Ascending aorta (tissue), 2 donors: Measurements from ENCODE around the gene AOPEP. TPM values are rescaled to one million over a fixed set of nuclear protein-coding genes. Genes with fewer than 3 reads are reported as not detected.

ENCODE experiments used
- DNase-seq, 2 donors: peaks; one replicate each; pipeline ENCODE4 v3.0.0-alpha.2; 2019; ENCODE audit warnings: low spot score in 2 of 2
- H3K27ac ChIP-seq, 2 donors: fragments of 200-600 bp; sonication (generic); one replicate each; pipeline ENCODE4 v1.5.1; 2016 to 2017; ENCODE audit warnings: mild to moderate bottlenecking in 1 of 2
- H3K27me3 ChIP-seq: fragments of 200-600 bp; sonication (generic); one replicate; pipeline ENCODE4 v1.5.1; 2017
- H3K36me3 ChIP-seq, 2 donors: fragments of 200-600 bp; sonication (generic); one replicate each; pipeline ENCODE4 v1.5.1; 2016
- H3K4me1 ChIP-seq, 2 donors: fragments of 200-600 bp; sonication (generic); one replicate each; pipeline ENCODE4 v1.5.1; 2016 to 2017; ENCODE audit warnings: mild to moderate bottlenecking in 1 of 2
- H3K4me3 ChIP-seq, 2 donors: fragments of 200-600 bp; sonication (generic); one replicate each; pipeline ENCODE4 v1.5.1; 2016 to 2017; ENCODE audit warnings: mild to moderate bottlenecking in 1 of 2
- H3K9me3 ChIP-seq, 2 donors: fragments of 200-600 bp; sonication (generic); one replicate each; pipeline ENCODE4 v1.5.1; 2016
- CTCF ChIP-seq, 3 experiments: fragments of 200-600 bp in 2 of 3; fragments of 450-650 bp in 1 of 3; sonication (generic) in 2 of 3; IDR thresholded peaks; one replicate each; pipeline ENCODE4 v1.5.1; 2016 to 2019; ENCODE audit warnings: antibody characterized with exemption in 3 of 3, mild to moderate bottlenecking in 1 of 3, moderate library complexity in 1 of 3
- intact Hi-C: fragments of 100-400 bp; cut with DNase I; formaldehyde crosslinking; loops from one replicate; pipeline ENCODE4 v1.15.1; 2023
- total RNA-seq: library from RNA; depleted of rRNA; stranded (reverse); fragments of >200 nt; gene quantifications from one replicate; pipeline ENCODE4 v1.1.0, GENCODE V29; 2016

Gene AOPEP
- total RNA-seq, 1 donor from 2014 or later: 333 TPM

DNA sequence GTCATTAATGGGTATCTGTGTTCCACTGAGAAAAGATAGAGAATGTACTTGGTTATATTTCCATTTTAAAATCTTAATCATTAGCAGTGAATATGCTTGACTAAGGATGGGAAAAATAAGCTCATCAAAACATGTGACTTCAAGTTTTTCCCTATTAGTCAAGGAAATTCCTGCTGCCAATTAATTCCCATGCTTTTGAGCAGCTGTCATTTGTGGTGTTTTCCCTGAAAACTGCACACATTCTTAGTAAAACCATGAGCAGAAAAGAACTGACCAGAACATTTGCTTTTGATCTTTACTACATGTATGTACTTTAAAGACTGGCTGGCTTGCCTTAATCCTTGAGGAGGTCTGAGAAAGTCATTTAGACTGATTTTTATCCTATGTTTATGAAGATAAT is 75.2 kb downstream of the AOPEP start:
- no peak for TF ChIP-seq CTCF (IDR thresholded peaks at IDR 0.05)
- no peak for DNase-seq
- Histone ChIP-seq H3K27ac (peak overlapping the region; percentile 94 to 96), H3K27me3 (no peaks in the 10 kb centered on the region), H3K9me3 (no peaks in the 10 kb centered on the region), H3K4me3 (peak overlapping the region; percentile 12 to 53), H3K4me1 (peaks cover 22 to 67% of the 10 kb centered on the region in 2 donors), H3K36me3 (no peaks in the 10 kb centered on the region)
- intact Hi-C loops: loop anchor here (2.0 to 5.0 kb wide), 3 partner anchors 19 to 221 kb away; no protein-coding TSS in a partner anchor

DNA sequence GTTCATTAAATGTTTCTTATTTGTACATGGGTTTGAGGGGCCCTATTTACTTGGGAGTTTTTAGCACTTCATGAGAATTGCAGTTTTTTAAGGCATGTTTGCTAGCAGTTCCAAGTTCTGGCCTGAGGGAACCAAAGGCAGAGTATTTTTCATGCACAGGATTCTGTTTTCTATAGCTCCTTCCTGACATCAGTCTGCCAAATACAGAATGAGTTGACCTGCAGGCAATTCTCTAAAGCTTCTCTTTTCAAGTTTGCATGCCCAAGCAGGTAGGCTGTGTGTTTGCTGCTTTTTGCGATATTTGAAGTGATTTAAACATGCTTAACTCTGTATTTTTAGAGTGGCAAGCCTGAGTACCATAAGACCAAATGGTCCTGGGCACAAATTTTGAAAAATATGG is 75.8 kb downstream of the AOPEP start:
- intact Hi-C loops: loop anchor here (5.0 kb wide), 1 partner anchor 220 kb away; no protein-coding TSS in a partner anchor
- peak overlapping the region; percentile 12 to 53 for H3K4me3 ChIP-seq
- no peak for TF ChIP-seq CTCF (IDR thresholded peaks at IDR 0.05)
- peak overlapping the region; percentile 94 to 96 for H3K27ac ChIP-seq
- H3K36me3 ChIP-seq: no peaks in the 10 kb centered on the region
- H3K27me3 ChIP-seq: no peaks in the 10 kb centered on the region
- no peak for DNase-seq
- H3K9me3 ChIP-seq: no peaks in the 10 kb centered on the region
- peaks cover 24 to 70% of the 10 kb centered on the region in 2 donors for H3K4me1 ChIP-seq

GRCh38 chr9:94802793-94803192 is 76.3 kb downstream of the AOPEP start:
- intact Hi-C loops: loop anchor here (5.0 kb wide), 1 partner anchor 220 kb away; no protein-coding TSS in a partner anchor
- Histone ChIP-seq H3K9me3 (no peaks in the 10 kb centered on the region), H3K4me1 (peaks cover 28 to 75% of the 10 kb centered on the region in 2 donors), H3K27ac (peak overlapping the region; percentile 94 to 96), H3K4me3 (peak overlapping the region in 1 of 2 donors; percentile 53), H3K36me3 (no peaks in the 10 kb centered on the region), H3K27me3 (no peaks in the 10 kb centered on the region)
- no peak for TF ChIP-seq CTCF (IDR thresholded peaks at IDR 0.05)
- DNase-seq: no peak

GRCh38 chr9:94804316-94804715 is 77.8 kb downstream of the AOPEP start:
- intact Hi-C loops: loop anchor here (5.0 kb wide), 1 partner anchor 218 kb away; no protein-coding TSS in a partner anchor
- H3K4me1 ChIP-seq: peaks cover 35 to 78% of the 10 kb centered on the region in 2 donors
- H3K27ac ChIP-seq: peak overlapping the region; percentile 94 to 96
- H3K9me3 ChIP-seq: no peaks in the 10 kb centered on the region
- H3K36me3 ChIP-seq: peaks cover 0 to 2% of the 10 kb centered on the region in 2 donors
- no peak for DNase-seq
- H3K4me3 ChIP-seq: peak overlapping the region in 1 of 2 donors; percentile 33
- H3K27me3 ChIP-seq: no peaks in the 10 kb centered on the region
- TF ChIP-seq CTCF (IDR thresholded peaks at IDR 0.05): no peak

- intact Hi-C loops: loop anchor here (5.0 kb wide), 2 partner anchors 97 to 197 kb away; no protein-coding TSS in a partner anchor
These were observed 78.6 kb downstream of the AOPEP start for GRCh38 chr9:94805051-94805489.

More at GRCh38 chr9:94805051-94805489, 78.6 kb downstream of the AOPEP start:
- H3K27me3 ChIP-seq: no peaks in the 10 kb centered on the region
- peak overlapping the region; percentile 94 to 96 for H3K27ac ChIP-seq
- no peak for DNase-seq
- no peak for TF ChIP-seq CTCF (IDR thresholded peaks at IDR 0.05)
- H3K9me3 ChIP-seq: no peaks in the 10 kb centered on the region
- peaks cover 35 to 82% of the 10 kb centered on the region in 2 donors for H3K4me1 ChIP-seq
- H3K4me3 ChIP-seq: peak overlapping the region in 1 of 2 donors; percentile 13
- peaks cover 0 to 3% of the 10 kb centered on the region in 2 donors for H3K36me3 ChIP-seq
